HepG2 (cell line): ENCODE measurements around the gene CCDC120. TPM values are rescaled to one million over a fixed set of nuclear protein-coding genes. Genes with fewer than 3 reads are reported as not detected.

Experiments used
- CHCHD3 ChIP-seq: sonication (generic); formaldehyde crosslinking; IDR thresholded peaks from 2 replicates; pipeline ENCODE4 v1.8.0; 2022; ENCODE audit warnings: mild to moderate bottlenecking, missing genetic modification reagents, moderate library complexity
- CSRNP2 ChIP-seq: sonication (generic); formaldehyde crosslinking; conservative IDR thresholded peaks from 2 replicates; pipeline ENCODE4 v1.8.0; 2022; ENCODE audit warnings: low read depth, missing genetic modification reagents
- ELF3 ChIP-seq: IDR thresholded peaks from 2 replicates; pipeline ENCODE4 v1.6.1; 2016; ENCODE audit warnings: missing genetic modification reagents, missing compliant biosample characterization
- HNRNPH1 ChIP-seq: fragments of 200-400 bp; formaldehyde crosslinking; optimal IDR thresholded peaks from 2 replicates; pipeline ENCODE3; 2017; ENCODE audit warnings: mild to moderate bottlenecking, low read depth, low read length
- NAIF1 ChIP-seq: sonication (generic); formaldehyde crosslinking; IDR thresholded peaks from 2 replicates; pipeline ENCODE4 v1.5.0; 2020; ENCODE audit warnings: mild to moderate bottlenecking, missing genetic modification reagents, borderline replicate concordance
- PATZ1 ChIP-seq: sonication (generic); formaldehyde crosslinking; IDR thresholded peaks from 2 replicates; pipeline ENCODE4 v1.4.0; 2020; ENCODE audit warnings: missing genetic modification reagents
- PHF5A ChIP-seq: IDR thresholded peaks from one replicate; pipeline ENCODE4 v1.6.1; 2018; ENCODE audit warnings: low read depth, missing genetic modification reagents; ENCODE audit not compliant: unreplicated experiment
- POLR2A ChIP-seq, 2 experiments: IDR thresholded peaks; 2 replicates each; pipeline ENCODE4 v1.6.1; 2011; ENCODE audit warnings: low read depth in 2 of 2, low read length in 2 of 2, mild to moderate bottlenecking in 1 of 2, moderate library complexity in 1 of 2; ENCODE audit not compliant: insufficient read depth in 1 of 2
- RFXAP ChIP-seq: sonication (generic); formaldehyde crosslinking; IDR thresholded peaks from 2 replicates; pipeline ENCODE4 v1.4.0; 2020; ENCODE audit warnings: missing genetic modification reagents, borderline replicate concordance
- UBTF ChIP-seq: sonication (generic); formaldehyde crosslinking; IDR thresholded peaks from 2 replicates; pipeline ENCODE4 v1.4.0; 2020; ENCODE audit warnings: mild to moderate bottlenecking, missing genetic modification reagents
- ZNF564 ChIP-seq: sonication (generic); formaldehyde crosslinking; IDR thresholded peaks from 2 replicates; pipeline ENCODE4 v1.8.1; 2023; ENCODE audit warnings: mild to moderate bottlenecking, missing genetic modification reagents
- polyA plus RNA-seq, 8 experiments: library from polyadenylated mRNA; depleted of rRNA in 3 of 8; stranded (reverse) in 7 of 8; unstranded in 1 of 8; fragments of >200 nt; fragmentation: Illumina TruSeq in 4 of 8; extraction: Trizol in 4 of 8; gene quantifications; 2 replicates each; pipeline versions ENCODE4 v1.2.1 to v1.2.3, GENCODE V29; 2011 to 2016; ENCODE audit warnings: low read depth in 4 of 8, missing spikeins in 1 of 8, mixed read lengths in 1 of 8; ENCODE audit not compliant: insufficient read depth in 1 of 8
- total RNA-seq, 5 experiments: library from RNA; depleted of rRNA; stranded (reverse); fragments of >200 nt; fragmentation: Illumina TruSeq; extraction: Trizol; gene quantifications; 2 replicates each; pipeline ENCODE4 v1.2.3, GENCODE V29; 2016; ENCODE audit warnings: low read depth in 1 of 5
- TF ChIP-seq, protein P1 (sequence below): sonication (generic); formaldehyde crosslinking; IDR thresholded peaks from 2 replicates; pipeline ENCODE4 v1.8.1; 2023; ENCODE audit warnings: mild to moderate bottlenecking, missing genetic modification reagents
- TF ChIP-seq, protein P2 (sequence below): sonication (generic); formaldehyde crosslinking; IDR thresholded peaks from 2 replicates; pipeline ENCODE4 v1.5.0; 2020; ENCODE audit warnings: mild to moderate bottlenecking, missing genetic modification reagents, borderline replicate concordance

Gene CCDC120
- total and polyA plus RNA-seq, 2 of the 13 experiments (the other 11 are each of a cell fraction or from before 2014, with no cell fraction given) = 0.89 to 3.2 TPM

DNA sequence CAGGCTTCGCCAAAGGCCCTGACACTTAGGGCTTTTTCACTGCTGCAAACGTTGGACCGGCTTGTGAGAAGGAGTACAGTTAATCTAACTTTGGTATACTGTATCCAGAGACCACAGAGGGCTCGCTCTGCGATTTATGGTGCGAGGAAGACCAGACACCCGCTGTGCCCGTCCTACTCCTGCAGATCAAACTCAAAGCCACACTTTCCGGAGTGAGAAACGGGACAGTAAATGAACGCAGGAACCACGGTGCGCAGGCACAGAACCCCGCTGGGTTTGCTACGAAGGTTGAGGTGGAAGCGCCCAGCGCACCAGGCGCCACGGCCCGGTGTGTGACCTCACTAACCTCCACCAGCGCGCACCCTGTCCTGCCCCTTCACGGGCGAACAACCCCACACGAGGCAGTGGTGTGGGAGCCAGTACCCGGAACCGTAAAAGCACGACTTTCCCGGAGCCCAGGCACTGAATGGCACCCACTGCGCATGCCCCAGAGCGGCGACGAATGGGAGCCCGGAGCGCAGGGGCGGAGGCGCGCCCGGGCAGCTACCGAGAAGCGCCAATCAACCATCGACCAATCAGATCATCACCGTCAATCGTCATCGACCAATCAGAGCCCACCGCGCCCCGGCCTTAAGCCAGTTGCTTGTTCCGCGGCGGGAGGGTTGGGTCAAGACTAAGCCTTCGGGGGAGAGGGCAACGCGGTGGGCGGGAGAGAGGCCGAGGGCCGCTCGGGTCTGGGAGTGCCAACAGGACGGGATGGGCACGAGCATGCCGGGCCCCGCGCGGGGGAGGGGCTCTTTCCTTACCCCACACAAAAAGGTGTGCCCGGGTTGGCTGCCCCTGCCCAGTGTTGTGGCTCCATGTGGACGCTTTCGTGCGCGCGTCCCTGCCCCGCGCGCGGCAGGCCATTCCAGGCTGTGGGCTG lies 42.2 kb downstream of the CCDC120 start (continued):
- TF ChIP-seq UBTF (CRISPR knock-in tag) (peak; percentile 23), ZNF564 (CRISPR knock-in tag) (0 out of 2 replicates have a peak, but pooled peaks have one; percentile 48), PHF5A (CRISPR knock-in tag) (no peak), NAIF1 (CRISPR knock-in tag) (no peak), RFXAP (CRISPR knock-in tag) (peak; percentile 95), POLR2A (IDR thresholded peaks at IDR 0.05; ENCODE audit: insufficient read depth in 1 of 2, low read depth in 2 of 2, low read length in 2 of 2) (peak; percentile 59 to 86), HNRNPH1 (no peak), CHCHD3 (CRISPR knock-in tag) (no peak), PATZ1 (CRISPR knock-in tag) (0 out of 2 replicates have a peak, but pooled peaks have one; percentile 9), CSRNP2 (CRISPR knock-in tag) (no peak), ELF3 (peak; percentile 33; the same call in 1 of the 2 replicates)
- TF ChIP-seq, protein P1, sequence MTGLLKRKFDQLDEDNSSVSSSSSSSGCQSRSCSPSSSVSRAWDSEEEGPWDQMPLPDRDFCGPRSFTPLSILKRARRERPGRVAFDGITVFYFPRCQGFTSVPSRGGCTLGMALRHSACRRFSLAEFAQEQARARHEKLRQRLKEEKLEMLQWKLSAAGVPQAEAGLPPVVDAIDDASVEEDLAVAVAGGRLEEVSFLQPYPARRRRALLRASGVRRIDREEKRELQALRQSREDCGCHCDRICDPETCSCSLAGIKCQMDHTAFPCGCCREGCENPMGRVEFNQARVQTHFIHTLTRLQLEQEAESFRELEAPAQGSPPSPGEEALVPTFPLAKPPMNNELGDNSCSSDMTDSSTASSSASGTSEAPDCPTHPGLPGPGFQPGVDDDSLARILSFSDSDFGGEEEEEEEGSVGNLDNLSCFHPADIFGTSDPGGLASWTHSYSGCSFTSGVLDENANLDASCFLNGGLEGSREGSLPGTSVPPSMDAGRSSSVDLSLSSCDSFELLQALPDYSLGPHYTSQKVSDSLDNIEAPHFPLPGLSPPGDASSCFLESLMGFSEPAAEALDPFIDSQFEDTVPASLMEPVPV (CRISPR knock-in tag) = 0 out of 2 replicates have a peak, but pooled peaks have one; percentile 49
- TF ChIP-seq, protein P2, sequence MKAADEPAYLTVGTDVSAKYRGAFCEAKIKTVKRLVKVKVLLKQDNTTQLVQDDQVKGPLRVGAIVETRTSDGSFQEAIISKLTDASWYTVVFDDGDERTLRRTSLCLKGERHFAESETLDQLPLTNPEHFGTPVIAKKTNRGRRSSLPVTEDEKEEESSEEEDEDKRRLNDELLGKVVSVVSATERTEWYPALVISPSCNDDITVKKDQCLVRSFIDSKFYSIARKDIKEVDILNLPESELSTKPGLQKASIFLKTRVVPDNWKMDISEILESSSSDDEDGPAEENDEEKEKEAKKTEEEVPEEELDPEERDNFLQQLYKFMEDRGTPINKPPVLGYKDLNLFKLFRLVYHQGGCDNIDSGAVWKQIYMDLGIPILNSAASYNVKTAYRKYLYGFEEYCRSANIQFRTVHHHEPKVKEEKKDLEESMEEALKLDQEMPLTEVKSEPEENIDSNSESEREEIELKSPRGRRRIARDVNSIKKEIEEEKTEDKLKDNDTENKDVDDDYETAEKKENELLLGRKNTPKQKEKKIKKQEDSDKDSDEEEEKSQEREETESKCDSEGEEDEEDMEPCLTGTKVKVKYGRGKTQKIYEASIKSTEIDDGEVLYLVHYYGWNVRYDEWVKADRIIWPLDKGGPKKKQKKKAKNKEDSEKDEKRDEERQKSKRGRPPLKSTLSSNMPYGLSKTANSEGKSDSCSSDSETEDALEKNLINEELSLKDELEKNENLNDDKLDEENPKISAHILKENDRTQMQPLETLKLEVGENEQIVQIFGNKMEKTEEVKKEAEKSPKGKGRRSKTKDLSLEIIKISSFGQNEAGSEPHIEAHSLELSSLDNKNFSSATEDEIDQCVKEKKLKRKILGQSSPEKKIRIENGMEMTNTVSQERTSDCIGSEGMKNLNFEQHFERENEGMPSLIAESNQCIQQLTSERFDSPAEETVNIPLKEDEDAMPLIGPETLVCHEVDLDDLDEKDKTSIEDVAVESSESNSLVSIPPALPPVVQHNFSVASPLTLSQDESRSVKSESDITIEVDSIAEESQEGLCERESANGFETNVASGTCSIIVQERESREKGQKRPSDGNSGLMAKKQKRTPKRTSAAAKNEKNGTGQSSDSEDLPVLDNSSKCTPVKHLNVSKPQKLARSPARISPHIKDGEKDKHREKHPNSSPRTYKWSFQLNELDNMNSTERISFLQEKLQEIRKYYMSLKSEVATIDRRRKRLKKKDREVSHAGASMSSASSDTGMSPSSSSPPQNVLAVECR (CRISPR knock-in tag) = peak; percentile 70
